HL-60 (cell line): Measurements from ENCODE around the gene USP20.

ENCODE experiments used
- DNase-seq, 2 experiments: peaks; one replicate each; pipeline ENCODE4 v3.0.0-alpha.2; 2010 to 2020; ENCODE audit warnings: low read depth in 1 of 2, low spot score in 1 of 2
- H3K27ac ChIP-seq: fragments of 250-450 bp; sonication (Bioruptor Pico); replicated peaks from 2 replicates; pipeline ENCODE4 v1.5.1; 2020; ENCODE audit warnings: mild to moderate bottlenecking, moderate library complexity
- H3K27me3 ChIP-seq: fragments of 250-450 bp; sonication (Bioruptor Pico); 2 replicates; pipeline ENCODE4 v1.5.1; 2021; ENCODE audit warnings: mild to moderate bottlenecking, moderate library complexity; ENCODE audit not compliant: insufficient read depth, poor library complexity, severe bottlenecking
- H3K4me3 ChIP-seq: replicated peaks from 2 replicates; pipeline ENCODE4 v1.5.1; 2011; ENCODE audit warnings: mild to moderate bottlenecking, control low read depth, low read length; ENCODE audit not compliant: insufficient read depth
- CTCF ChIP-seq: IDR thresholded peaks from one replicate; pipeline ENCODE4 v1.5.1; 2011; ENCODE audit warnings: low read length, control low read depth, inconsistent platforms; ENCODE audit not compliant: insufficient read depth
- GABPA ChIP-seq: IDR thresholded peaks from 2 replicates; pipeline ENCODE4 v1.6.1; 2012; ENCODE audit warnings: low read depth
- POLR2AphosphoS5 ChIP-seq: IDR thresholded peaks from 2 replicates; pipeline ENCODE4 v1.6.1; 2012; ENCODE audit warnings: low read depth
- REST ChIP-seq: IDR thresholded peaks from 2 replicates; pipeline ENCODE4 v1.6.1; 2012; ENCODE audit warnings: low read depth; ENCODE audit not compliant: insufficient replicate concordance
- SPI1 ChIP-seq: IDR thresholded peaks from 2 replicates; pipeline ENCODE4 v1.6.1; 2012; ENCODE audit warnings: low read depth, mild to moderate bottlenecking, borderline replicate concordance

USP20 gene

DNA sequence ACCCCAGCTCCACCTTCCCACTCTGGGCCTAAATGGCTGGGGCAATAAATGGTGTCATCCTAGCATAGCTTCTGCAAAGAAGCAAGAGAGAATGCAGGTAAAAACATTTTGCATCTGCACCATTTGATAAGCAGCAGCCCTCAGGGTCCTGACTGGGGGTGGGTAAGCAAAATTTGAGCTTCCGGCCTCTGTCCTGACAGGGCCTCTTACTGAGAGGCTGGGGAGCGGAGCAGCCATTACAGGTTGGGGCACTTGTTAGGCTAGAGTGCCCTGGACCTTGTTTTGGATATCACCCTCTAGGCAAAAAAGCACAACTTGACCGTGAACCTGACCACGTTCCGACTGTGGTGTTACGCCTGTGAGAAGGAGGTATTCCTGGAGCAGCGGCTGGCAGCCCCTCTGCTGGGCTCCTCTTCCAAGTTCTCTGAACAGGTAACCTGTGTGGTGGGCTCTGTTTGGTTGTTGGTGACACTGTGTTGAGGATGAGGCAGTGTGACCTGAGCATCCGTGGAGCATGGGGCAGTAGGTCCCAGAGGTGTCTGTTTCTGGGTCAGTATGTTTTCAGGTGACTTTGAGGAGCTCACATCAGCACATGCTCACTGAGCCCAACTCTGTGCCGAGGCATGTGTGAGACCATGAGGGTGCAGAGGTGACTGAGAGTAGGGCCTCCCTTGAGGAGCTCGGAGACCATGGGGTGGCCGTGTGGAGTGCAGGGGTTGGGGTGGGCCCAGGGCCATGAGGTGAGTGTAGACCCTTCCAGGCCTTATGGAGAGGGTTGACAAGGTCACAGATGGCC is 23.1 kb downstream of the USP20 start:
- H3K27me3 ChIP-seq: no peaks in the 10 kb centered on the region
- H3K4me3 ChIP-seq: no peak overlapping the region
- TF ChIP-seq CTCF (no peak), REST (no peak), POLR2AphosphoS5 (no peak), GABPA (no peak), SPI1 (no peak)
- DNase-seq: no peak
- H3K27ac ChIP-seq: no peak overlapping the region

DNA sequence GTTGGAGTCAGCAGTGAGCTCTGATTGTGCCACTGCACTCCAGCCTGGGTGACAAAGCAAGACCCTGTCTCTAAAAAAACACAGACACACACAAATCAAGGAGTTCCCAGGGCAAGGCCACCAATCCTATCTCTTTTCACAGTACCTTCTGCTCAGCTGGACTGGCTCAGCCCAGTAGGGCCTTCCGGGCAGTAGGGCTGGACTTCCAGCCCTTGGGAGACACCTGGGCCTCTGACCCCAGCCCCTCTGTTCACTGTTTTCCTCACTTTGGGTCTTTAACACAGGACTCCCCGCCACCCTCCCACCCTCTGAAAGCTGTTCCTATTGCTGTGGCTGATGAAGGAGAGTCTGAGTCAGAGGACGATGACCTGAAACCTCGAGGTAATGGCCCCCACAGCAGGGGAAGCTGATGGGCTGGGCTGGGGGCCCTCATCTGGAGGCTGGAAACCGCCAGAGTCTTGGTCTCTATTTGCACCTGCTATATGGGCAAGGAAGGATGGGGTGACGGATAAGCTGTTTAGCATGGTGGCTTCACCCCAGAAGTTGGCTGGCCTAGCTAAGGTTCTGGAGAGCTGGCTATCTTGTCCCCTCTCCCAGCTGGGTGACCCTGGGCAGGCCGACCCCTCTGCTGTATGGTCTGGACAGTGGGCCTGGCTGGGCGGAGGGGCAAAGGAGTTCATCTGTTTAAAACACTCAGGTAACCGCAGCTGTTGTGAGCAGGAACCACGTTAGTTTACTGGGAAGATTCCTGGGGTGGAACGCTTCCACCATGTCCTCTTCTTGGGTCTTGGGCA is 25.6 kb downstream of the USP20 start:
- Histone ChIP-seq H3K27me3 (no peaks in the 10 kb centered on the region), H3K4me3 (no peak overlapping the region), H3K27ac (peak overlapping the region; percentile 41)
- DNase-seq: no peak
- TF ChIP-seq CTCF (no peak), POLR2AphosphoS5 (no peak), SPI1 (no peak), GABPA (no peak), REST (no peak)

GRCh38 chr9:129861447-129861827 is 26.2 kb downstream of the USP20 start:
- H3K27ac ChIP-seq: peak overlapping the region; percentile 41; the same call in 1 of the 2 replicates
- H3K4me3 ChIP-seq: no peak overlapping the region
- TF ChIP-seq GABPA: no peak
- TF ChIP-seq POLR2AphosphoS5: no peak
- TF ChIP-seq SPI1: no peak
- no peak for TF ChIP-seq CTCF
- TF ChIP-seq REST: no peak
- no peak for DNase-seq
- no peaks in the 10 kb centered on the region for H3K27me3 ChIP-seq
